K562 (cell line): ENCODE data around the gene CNPY4. TPM values are rescaled to one million over a fixed set of nuclear protein-coding genes. Genes with fewer than 3 reads are reported as not detected.

Experiments used
- MECOM ChIP-seq: fragments of 250-450 bp; sonication (Bioruptor Pico); IDR thresholded peaks from 2 replicates; pipeline ENCODE4 v1.8.0; 2022; ENCODE audit warnings: inconsistent platforms
- SOX6 ChIP-seq: fragments of 450-650 bp; IDR thresholded peaks from 2 replicates; pipeline ENCODE4 v1.6.1; 2014; ENCODE audit warnings: mild to moderate bottlenecking
- ZNF217 ChIP-seq: sonication (generic); formaldehyde crosslinking; IDR thresholded peaks from 2 replicates; pipeline ENCODE4 v1.8.0; 2022; ENCODE audit warnings: mild to moderate bottlenecking, missing genetic modification reagents
- ZNF717 ChIP-seq: fragments of 250-450 bp; sonication (Bioruptor Pico); IDR thresholded peaks from 2 replicates; pipeline ENCODE4 v1.5.0; 2021
- polyA plus RNA-seq, 8 experiments: library from polyadenylated mRNA; depleted of rRNA in 4 of 8; stranded (reverse) in 5 of 8; unstranded in 3 of 8; fragments of >200 nt; fragmentation: Nextera tagmentation in 2 of 8; fragmentation: Illumina TruSeq in 1 of 8; extraction: Ambion mirVana in 2 of 8; extraction: Trizol in 1 of 8; gene quantifications; 2 replicates each; pipeline versions ENCODE4 v1.2.1 to v1.2.3, GENCODE V29; 2011 to 2014; ENCODE audit warnings: inconsistent platforms in 1 of 8, missing spikeins in 1 of 8
- total RNA-seq, 7 experiments: library from RNA; depleted of rRNA in 6 of 7; stranded (reverse); fragments of >200 nt in 6 of 7; fragmentation: Illumina TruSeq in 2 of 7; extraction: Trizol in 2 of 7; gene quantifications; 2 replicates each; pipeline versions ENCODE4 v1.2.1 to v1.2.3, GENCODE V29; 2011 to 2021; ENCODE audit warnings: low replicate concordance in 1 of 7
- TF ChIP-seq, protein P1 (sequence below): fragments of 250-450 bp; sonication (Bioruptor Pico); IDR thresholded peaks from 2 replicates; pipeline ENCODE4 v1.4.0; 2020
- TF ChIP-seq, protein P2 (sequence below): fragments of 250-450 bp; sonication (Bioruptor Pico); IDR thresholded peaks from 2 replicates; pipeline ENCODE4 v1.4.0; 2020
- TF ChIP-seq, protein P3 (sequence below): sonication (generic); formaldehyde crosslinking; IDR thresholded peaks from 2 replicates; pipeline ENCODE4 v1.8.1; 2023; ENCODE audit warnings: mild to moderate bottlenecking, missing genetic modification reagents
- TF ChIP-seq, protein P4 (sequence below): fragments of 450-650 bp; IDR thresholded peaks from 2 replicates; pipeline ENCODE4 v1.6.1; 2016; ENCODE audit warnings: low read depth

The CNPY4 gene
- total and polyA plus RNA-seq, 9 of the 15 experiments (the other 6 are each of a cell fraction or from before 2014, with no cell fraction given), result 1.9 to 11.2 (median 7.0) TPM

DNA sequence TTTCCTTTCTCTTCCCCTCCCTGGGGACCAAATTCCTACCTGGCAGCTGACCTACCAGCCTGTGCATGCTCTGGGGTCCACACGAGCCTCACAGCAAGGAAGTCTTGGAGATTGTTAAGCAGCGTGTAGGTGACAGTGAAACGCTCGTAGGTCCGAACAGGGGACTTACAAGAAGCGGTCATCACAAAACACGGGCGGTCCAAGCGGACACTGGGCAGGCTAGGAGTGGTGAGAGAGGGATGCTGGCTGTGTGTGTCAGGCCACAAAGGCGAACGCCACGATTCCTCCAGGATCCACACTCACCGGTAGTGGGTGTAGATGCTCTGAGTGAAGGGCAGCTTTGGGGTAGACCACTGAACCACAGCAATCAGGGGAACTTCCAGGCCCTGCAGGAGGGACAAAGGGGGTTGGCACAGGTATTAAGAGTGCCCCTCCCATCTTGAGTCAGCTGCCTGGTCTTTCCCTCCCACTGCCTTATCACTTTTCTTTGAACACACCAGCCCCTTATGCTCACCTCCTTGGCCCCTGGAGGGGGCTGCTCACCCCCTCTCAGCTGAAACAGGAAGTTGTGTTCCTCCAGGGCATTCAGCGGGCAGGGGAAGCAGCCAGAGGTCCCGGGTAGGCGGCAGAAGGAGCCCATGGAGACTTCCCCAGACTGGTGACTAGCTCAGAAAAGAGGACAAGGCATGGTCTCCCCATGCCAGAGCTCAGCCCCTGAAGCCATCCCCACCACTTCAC lies 37.1 kb downstream of the CNPY4 start (continued):
- TF ChIP-seq, protein P1, sequence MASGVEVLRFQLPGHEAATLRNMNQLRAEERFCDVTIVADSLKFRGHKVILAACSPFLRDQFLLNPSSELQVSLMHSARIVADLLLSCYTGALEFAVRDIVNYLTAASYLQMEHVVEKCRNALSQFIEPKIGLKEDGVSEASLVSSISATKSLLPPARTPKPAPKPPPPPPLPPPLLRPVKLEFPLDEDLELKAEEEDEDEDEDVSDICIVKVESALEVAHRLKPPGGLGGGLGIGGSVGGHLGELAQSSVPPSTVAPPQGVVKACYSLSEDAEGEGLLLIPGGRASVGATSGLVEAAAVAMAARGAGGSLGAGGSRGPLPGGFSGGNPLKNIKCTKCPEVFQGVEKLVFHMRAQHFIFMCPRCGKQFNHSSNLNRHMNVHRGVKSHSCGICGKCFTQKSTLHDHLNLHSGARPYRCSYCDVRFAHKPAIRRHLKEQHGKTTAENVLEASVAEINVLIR (CRISPR knock-in tag), result no peak
- TF ChIP-seq, protein P2, sequence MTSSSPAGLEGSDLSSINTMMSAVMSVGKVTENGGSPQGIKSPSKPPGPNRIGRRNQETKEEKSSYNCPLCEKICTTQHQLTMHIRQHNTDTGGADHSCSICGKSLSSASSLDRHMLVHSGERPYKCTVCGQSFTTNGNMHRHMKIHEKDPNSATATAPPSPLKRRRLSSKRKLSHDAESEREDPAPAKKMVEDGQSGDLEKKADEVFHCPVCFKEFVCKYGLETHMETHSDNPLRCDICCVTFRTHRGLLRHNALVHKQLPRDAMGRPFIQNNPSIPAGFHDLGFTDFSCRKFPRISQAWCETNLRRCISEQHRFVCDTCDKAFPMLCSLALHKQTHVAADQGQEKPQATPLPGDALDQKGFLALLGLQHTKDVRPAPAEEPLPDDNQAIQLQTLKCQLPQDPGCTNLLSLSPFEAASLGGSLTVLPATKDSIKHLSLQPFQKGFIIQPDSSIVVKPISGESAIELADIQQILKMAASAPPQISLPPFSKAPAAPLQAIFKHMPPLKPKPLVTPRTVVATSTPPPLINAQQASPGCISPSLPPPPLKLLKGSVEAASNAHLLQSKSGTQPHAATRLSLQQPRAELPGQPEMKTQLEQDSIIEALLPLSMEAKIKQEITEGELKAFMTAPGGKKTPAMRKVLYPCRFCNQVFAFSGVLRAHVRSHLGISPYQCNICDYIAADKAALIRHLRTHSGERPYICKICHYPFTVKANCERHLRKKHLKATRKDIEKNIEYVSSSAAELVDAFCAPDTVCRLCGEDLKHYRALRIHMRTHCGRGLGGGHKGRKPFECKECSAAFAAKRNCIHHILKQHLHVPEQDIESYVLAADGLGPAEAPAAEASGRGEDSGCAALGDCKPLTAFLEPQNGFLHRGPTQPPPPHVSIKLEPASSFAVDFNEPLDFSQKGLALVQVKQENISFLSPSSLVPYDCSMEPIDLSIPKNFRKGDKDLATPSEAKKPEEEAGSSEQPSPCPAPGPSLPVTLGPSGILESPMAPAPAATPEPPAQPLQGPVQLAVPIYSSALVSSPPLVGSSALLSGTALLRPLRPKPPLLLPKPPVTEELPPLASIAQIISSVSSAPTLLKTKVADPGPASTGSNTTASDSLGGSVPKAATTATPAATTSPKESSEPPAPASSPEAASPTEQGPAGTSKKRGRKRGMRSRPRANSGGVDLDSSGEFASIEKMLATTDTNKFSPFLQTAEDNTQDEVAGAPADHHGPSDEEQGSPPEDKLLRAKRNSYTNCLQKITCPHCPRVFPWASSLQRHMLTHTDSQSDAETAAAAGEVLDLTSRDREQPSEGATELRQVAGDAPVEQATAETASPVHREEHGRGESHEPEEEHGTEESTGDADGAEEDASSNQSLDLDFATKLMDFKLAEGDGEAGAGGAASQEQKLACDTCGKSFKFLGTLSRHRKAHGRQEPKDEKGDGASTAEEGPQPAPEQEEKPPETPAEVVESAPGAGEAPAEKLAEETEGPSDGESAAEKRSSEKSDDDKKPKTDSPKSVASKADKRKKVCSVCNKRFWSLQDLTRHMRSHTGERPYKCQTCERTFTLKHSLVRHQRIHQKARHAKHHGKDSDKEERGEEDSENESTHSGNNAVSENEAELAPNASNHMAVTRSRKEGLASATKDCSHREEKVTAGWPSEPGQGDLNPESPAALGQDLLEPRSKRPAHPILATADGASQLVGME (CRISPR knock-in tag), result no peak
- TF ChIP-seq, protein P3, sequence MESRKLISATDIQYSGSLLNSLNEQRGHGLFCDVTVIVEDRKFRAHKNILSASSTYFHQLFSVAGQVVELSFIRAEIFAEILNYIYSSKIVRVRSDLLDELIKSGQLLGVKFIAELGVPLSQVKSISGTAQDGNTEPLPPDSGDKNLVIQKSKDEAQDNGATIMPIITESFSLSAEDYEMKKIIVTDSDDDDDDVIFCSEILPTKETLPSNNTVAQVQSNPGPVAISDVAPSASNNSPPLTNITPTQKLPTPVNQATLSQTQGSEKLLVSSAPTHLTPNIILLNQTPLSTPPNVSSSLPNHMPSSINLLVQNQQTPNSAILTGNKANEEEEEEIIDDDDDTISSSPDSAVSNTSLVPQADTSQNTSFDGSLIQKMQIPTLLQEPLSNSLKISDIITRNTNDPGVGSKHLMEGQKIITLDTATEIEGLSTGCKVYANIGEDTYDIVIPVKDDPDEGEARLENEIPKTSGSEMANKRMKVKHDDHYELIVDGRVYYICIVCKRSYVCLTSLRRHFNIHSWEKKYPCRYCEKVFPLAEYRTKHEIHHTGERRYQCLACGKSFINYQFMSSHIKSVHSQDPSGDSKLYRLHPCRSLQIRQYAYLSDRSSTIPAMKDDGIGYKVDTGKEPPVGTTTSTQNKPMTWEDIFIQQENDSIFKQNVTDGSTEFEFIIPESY (CRISPR knock-in tag), result 0 out of 2 replicates have a peak, but pooled peaks have one; percentile 36
- TF ChIP-seq SOX6 (no peak), ZNF717 (no peak), ZNF217 (CRISPR knock-in tag) (no peak), MECOM (CRISPR knock-in tag) (no peak)
- TF ChIP-seq, protein P4, sequence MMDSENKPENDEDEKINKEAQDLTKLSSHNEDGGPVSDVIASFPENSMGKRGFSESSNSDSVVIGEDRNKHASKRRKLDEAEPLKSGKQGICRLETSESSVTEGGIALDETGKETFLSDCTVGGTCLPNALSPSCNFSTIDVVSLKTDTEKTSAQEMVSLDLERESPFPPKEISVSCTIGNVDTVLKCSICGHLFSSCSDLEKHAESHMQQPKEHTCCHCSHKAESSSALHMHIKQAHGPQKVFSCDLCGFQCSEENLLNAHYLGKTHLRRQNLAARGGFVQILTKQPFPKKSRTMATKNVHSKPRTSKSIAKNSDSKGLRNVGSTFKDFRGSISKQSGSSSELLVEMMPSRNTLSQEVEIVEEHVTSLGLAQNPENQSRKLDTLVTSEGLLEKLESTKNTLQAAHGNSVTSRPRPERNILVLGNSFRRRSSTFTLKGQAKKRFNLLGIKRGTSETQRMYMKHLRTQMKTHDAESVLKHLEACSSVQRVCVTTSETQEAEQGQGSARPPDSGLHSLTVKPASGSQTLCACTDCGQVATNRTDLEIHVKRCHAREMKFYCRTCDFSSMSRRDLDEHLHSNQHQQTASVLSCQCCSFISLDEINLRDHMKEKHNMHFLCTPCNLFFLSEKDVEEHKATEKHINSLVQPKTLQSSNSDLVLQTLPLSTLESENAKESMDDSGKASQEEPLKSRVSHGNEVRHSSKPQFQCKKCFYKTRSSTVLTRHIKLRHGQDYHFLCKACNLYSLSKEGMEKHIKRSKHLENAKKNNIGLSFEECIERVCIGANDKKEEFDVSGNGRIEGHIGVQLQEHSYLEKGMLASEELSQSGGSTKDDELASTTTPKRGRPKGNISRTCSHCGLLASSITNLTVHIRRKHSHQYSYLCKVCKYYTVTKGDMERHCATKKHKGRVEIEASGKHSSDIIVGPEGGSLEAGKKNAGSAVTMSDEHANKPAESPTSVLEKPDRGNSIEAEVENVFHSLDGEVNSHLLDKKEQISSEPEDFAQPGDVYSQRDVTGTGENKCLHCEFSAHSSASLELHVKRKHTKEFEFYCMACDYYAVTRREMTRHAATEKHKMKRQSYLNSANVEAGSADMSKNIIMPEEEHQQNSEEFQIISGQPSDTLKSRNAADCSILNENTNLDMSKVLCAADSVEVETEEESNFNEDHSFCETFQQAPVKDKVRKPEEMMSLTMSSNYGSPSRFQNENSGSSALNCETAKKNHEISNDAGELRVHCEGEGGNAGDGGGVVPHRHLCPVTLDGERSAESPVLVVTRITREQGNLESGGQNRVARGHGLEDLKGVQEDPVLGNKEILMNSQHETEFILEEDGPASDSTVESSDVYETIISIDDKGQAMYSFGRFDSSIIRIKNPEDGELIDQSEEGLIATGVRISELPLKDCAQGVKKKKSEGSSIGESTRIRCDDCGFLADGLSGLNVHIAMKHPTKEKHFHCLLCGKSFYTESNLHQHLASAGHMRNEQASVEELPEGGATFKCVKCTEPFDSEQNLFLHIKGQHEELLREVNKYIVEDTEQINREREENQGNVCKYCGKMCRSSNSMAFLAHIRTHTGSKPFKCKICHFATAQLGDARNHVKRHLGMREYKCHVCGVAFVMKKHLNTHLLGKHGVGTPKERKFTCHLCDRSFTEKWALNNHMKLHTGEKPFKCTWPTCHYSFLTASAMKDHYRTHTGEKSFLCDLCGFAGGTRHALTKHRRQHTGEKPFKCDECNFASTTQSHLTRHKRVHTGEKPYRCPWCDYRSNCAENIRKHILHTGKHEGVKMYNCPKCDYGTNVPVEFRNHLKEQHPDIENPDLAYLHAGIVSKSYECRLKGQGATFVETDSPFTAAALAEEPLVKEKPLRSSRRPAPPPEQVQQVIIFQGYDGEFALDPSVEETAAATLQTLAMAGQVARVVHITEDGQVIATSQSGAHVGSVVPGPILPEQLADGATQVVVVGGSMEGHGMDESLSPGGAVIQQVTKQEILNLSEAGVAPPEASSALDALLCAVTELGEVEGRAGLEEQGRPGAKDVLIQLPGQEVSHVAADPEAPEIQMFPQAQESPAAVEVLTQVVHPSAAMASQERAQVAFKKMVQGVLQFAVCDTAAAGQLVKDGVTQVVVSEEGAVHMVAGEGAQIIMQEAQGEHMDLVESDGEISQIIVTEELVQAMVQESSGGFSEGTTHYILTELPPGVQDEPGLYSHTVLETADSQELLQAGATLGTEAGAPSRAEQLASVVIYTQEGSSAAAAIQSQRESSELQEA, result no peak
